A673 (cell line): ENCODE data around the gene HAGH. TPM values are rescaled to one million over a fixed set of nuclear protein-coding genes. Genes with fewer than 3 reads are reported as not detected.

Experiments used
- BruUV-seq: library from RNA; stranded (reverse); fragments of 400-500 nt; replicated peaks from 2 replicates; lab custom pipeline; 2021; lab: Mats Ljungman, UMichigan
- CTCF ChIA-PET: fragments of 300-600 bp; sonication (Branson Sonifier 250); formaldehyde crosslinking; loops from one replicate; lab custom pipeline; 2022; ENCODE audit warnings: antibody characterized with exemption; lab: Charles Lee
- POLR2A ChIA-PET: fragments of 300-600 bp; sonication (Branson Sonifier 250); formaldehyde crosslinking; loops from one replicate; lab custom pipeline; 2022; ENCODE audit warnings: antibody characterized with exemption; ENCODE audit not compliant: low non-redundant PET; lab: Charles Lee
- DNase-seq: peaks from one replicate; pipeline ENCODE4 v3.0.0-alpha.2; 2015; ENCODE audit warnings: low spot score
- H3K27ac ChIP-seq: fragments of 200-600 bp; sonication (generic); 2 replicates; pipeline ENCODE4 v1.5.1; 2016; ENCODE audit warnings: mixed run types, low read depth, mild to moderate bottlenecking, mixed read lengths, antibody characterized with exemption, low read length; ENCODE audit not compliant: poor library complexity, severe bottlenecking
- H3K27me3 ChIP-seq: fragments of 200-600 bp; sonication (generic); replicated peaks from 2 replicates; pipeline ENCODE4 v1.6.1; 2017; ENCODE audit warnings: mixed run types, low read depth, mild to moderate bottlenecking, mixed read lengths, antibody characterized with exemption, low read length; ENCODE audit not compliant: insufficient read depth, poor library complexity
- H3K36me3 ChIP-seq: fragments of 200-600 bp; sonication (generic); 2 replicates; pipeline ENCODE4 v1.6.1; 2016; ENCODE audit warnings: mixed run types, mild to moderate bottlenecking, mixed read lengths, antibody characterized with exemption, low read length; ENCODE audit not compliant: insufficient read depth, poor library complexity, severe bottlenecking
- H3K4me1 ChIP-seq: fragments of 200-600 bp; sonication (generic); 2 replicates; pipeline ENCODE4 v1.6.1; 2017; ENCODE audit warnings: mixed run types, mild to moderate bottlenecking, mixed read lengths, antibody characterized with exemption, low read length; ENCODE audit not compliant: insufficient read depth, poor library complexity, severe bottlenecking
- H3K4me3 ChIP-seq: fragments of 200-600 bp; sonication (generic); 2 replicates; pipeline ENCODE4 v1.5.1; 2016; ENCODE audit warnings: low read depth, mixed run types, mild to moderate bottlenecking, mixed read lengths, low read length; ENCODE audit not compliant: poor library complexity, severe bottlenecking
- H3K9me3 ChIP-seq: fragments of 200-600 bp; sonication (generic); 2 replicates; pipeline ENCODE4 v1.6.1; 2016; ENCODE audit warnings: mixed run types, low read depth, mild to moderate bottlenecking, mixed read lengths, antibody characterized with exemption, low read length; ENCODE audit not compliant: poor library complexity, severe bottlenecking
- CTCF ChIP-seq: fragments of 300-800, 200-600 bp; sonication (generic); conservative IDR thresholded peaks from 2 replicates; pipeline ENCODE4 v1.5.1; 2017; ENCODE audit warnings: low read depth, mild to moderate bottlenecking, antibody characterized with exemption, low read length, moderate library complexity, mixed read lengths
- EZH2 ChIP-seq: fragments of 200-600 bp; sonication (generic); IDR thresholded peaks from 2 replicates; pipeline ENCODE4 v1.6.1; 2017; ENCODE audit warnings: borderline replicate concordance, low read depth, mild to moderate bottlenecking, mixed read lengths, antibody characterized with exemption, low read length; ENCODE audit not compliant: poor library complexity, severe bottlenecking
- intact Hi-C: fragments of 100-400 bp; cut with micrococcal nuclease; formaldehyde crosslinking; loops from one replicate; pipeline ENCODE4 v1.10.0; 2022; ENCODE audit not compliant: unreplicated experiment
- total RNA-seq: library from RNA; stranded (reverse); gene quantifications from 2 replicates; pipeline ENCODE4 v1.2.3, GENCODE V29; 2021

The HAGH gene
- total RNA-seq, 1 experiment from 2014 or later, result 14.4 TPM

- Histone ChIP-seq H3K27ac (no peak overlapping the region), H3K36me3 (no peaks in the 10 kb centered on the region), H3K4me1 (no peaks in the 10 kb centered on the region), H3K4me3 (no peak overlapping the region), H3K9me3 (no peaks in the 10 kb centered on the region), H3K27me3 (peaks cover 12% of the 10 kb centered on the region)
- DNase-seq, result no peak
- POLR2A ChIA-PET, result no interaction called here
- TF ChIP-seq CTCF (no peak), EZH2 (no peak)
- BruUV-seq, result no TSS peak
- intact Hi-C loops, result no loop called here
- CTCF ChIA-PET, result no interaction called here
Measured at GRCh38 chr16:1851793-1852192, 25.2 kb upstream of the HAGH start.

- no peak for TF ChIP-seq EZH2
- no peak for TF ChIP-seq CTCF
- H3K27ac ChIP-seq, result no peak overlapping the region
- no peaks in the 10 kb centered on the region for H3K4me1 ChIP-seq
- no peak overlapping the region for H3K4me3 ChIP-seq
- peaks cover 11% of the 10 kb centered on the region for H3K27me3 ChIP-seq
- no peaks in the 10 kb centered on the region for H3K9me3 ChIP-seq
- BruUV-seq, result no TSS peak
- ChIA-PET CTCF (no interaction called here), POLR2A (no interaction called here)
- no peaks in the 10 kb centered on the region for H3K36me3 ChIP-seq
- intact Hi-C loops, result no loop called here
- no peak for DNase-seq
Measured at GRCh38 chr16:1850981-1851380, 24.4 kb upstream of the HAGH start.

- POLR2A ChIA-PET, result no interaction called here
- H3K27me3 ChIP-seq, result peaks cover 8% of the 10 kb centered on the region
Measured at GRCh38 chr16:1846416-1846815, 19.8 kb upstream of the HAGH start.

More at GRCh38 chr16:1846416-1846815, 19.8 kb upstream of the HAGH start:
- Histone ChIP-seq H3K9me3 (no peaks in the 10 kb centered on the region), H3K36me3 (no peaks in the 10 kb centered on the region), H3K4me3 (no peak overlapping the region), H3K27ac (no peak overlapping the region), H3K4me1 (no peaks in the 10 kb centered on the region)
- no peak for TF ChIP-seq EZH2
- no peak for TF ChIP-seq CTCF
- no TSS peak for BruUV-seq
- intact Hi-C loops, result no loop called here
- DNase-seq, result no peak
- CTCF ChIA-PET, result interaction anchor here (0.6 kb wide), 1 partner anchor 295 kb away, joined by 5 read pairs; no protein-coding TSS in a partner anchor
